Effector CD4-positive, alpha-beta T cell (primary cell): Measurements from ENCODE around the gene ANKS1B.

Source experiments
- DNase-seq: peaks from one replicate; pipeline ENCODE4 v3.0.0-alpha.2; 2020

Gene ANKS1B

DNA sequence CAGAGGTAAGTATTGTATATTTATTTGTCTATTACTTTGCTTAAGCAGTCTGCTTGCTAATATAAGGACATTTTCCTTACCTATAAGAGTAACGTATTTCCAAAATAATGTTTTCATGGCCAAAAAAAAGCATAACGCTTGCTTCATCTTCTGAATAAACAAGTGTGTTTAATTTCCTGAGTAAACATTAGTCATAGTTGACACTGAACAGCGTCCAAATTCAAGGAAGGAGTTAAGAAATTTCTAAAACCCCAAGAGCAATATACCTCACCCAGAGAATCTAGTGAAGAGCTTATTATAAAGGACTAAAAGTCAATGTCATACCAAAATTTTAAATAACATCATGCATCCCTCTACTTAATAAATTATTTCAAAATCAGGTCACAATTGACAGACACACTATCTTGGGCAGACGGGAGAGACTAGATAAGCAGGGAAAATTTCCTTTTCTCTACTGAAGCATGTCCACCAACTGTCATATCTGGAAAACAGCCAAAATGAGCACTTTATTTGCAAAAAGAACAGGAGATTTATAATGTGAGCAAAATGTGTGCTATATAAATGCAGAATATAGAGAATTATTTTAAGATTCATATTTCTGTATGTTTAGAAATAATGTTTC, 25.1 kb downstream of the ANKS1B start:
- DNase-seq: no peak

GRCh38 chr12:99957866-99958466, 26.8 kb downstream of the ANKS1B start:
- DNase-seq: no peak

DNA sequence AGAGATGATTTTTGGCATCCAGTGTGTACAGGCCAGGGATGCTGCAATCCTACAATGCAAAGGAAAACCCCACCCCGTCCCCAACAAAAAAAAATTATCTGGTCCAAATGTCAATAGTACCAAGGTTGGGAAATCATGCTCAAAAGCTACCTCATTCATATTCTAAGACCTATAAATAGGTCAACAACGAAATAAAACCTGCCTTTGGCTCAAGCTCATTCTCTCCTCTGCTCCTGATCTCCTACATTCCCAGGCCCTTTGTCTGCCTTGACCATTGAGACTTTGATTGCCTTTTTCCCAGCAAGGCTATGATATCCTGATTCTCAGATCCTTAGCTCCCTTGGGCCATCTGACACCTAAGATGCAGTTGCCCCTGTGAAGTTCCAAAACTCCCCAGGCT, 30.0 kb downstream of the ANKS1B start:
- DNase-seq: no peak

- DNase-seq: no peak
These were observed 36.4 kb downstream of the ANKS1B start for GRCh38 chr12:99948370-99948769.

- DNase-seq: no peak
These were observed 38.6 kb downstream of the ANKS1B start for GRCh38 chr12:99946131-99946530.

DNA sequence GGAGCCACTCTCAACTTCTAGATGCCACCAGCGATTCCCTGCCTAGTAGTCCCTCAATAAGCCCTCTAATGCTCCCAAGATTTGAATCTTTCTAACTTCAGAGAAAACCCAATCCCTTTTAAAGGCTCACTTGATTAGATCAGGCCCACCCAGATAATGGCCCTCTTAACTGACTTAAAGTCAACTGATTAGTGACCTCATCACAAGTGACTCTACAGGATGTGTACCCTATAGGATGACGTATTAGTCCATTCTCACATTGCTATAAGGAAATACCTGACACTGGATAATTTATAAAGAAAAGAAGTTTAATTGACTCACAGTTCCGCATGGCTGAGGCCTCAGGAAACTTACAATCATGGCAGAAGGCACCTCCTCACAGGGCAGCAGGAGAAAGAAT, 49.1 kb downstream of the ANKS1B start:
- DNase-seq: no peak

GRCh38 chr12:99926511-99927169, 58.1 kb downstream of the ANKS1B start:
- no peak for DNase-seq

DNA sequence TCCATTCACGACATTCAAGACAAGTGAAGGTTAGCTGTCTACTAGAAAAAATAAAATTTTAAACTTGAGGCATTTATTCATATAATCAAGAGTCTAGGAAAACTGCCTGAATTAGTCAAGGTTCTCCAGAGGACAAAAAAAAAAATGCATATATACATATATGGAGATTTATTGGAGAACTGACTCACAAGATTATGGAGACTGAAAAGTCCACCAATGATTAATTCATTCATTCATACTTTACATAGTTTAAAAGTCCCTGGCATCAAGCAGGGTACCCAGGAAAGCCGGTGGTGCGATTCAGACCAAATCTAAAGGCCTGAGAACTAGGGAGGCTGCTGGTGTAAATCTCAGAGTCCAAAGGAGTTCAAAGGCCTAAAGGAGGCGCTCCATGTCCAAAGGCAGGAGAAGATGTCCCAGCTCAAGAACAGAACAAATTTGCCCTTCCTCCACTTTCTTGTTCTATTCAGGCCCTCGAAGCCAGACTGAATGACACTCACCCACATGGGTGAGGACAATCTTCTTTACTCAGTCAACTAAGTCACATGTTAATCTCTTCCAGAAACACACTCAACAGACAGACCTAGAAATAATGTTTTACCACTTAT, 64.3 kb downstream of the ANKS1B start:
- no peak for DNase-seq

GRCh38 chr12:99917711-99918402, 66.9 kb downstream of the ANKS1B start:
- DNase-seq: no peak

DNA sequence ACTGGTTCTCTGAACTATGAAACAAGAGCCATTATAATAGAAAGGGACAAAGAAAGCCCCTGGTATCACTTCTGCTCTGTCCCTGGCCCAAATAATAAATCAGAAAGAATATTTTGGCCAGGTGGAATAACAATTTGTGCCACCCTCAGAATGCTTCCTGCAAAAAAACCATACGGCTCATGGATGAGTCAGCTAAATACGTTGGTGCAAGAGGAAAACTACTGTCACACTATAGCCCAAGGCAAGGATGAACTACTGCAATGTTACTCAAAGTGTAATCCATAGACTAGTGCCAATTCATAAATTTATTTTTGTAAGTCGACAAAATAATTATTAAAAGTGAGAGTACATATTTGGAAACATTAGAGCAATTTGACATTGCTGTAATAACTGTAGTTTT, 68.2 kb downstream of the ANKS1B start:
- no peak for DNase-seq

GRCh38 chr12:99915251-99916082, 69.3 kb downstream of the ANKS1B start:
- no peak for DNase-seq

DNA sequence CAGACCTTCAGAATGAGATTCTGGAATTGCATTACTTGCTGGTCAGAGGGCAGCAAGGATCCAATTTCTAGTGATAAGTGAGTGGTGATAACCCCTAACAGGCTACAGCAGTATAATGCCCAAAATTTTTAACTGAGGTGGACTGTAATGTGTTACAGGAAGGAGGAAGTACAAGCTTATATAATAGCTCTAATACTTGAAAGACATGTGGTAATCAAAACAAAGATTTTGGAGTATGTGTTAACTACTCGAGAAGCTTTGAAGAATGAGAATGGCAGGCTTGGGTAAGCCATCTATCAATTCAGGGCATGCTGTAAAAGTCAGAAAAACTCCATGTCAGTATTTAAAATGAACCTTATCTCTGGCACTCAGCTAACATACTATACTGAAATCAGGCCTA, 70.5 kb downstream of the ANKS1B start:
- DNase-seq: no peak

GRCh38 chr12:99911967-99912366, 72.8 kb downstream of the ANKS1B start:
- DNase-seq: no peak

DNA sequence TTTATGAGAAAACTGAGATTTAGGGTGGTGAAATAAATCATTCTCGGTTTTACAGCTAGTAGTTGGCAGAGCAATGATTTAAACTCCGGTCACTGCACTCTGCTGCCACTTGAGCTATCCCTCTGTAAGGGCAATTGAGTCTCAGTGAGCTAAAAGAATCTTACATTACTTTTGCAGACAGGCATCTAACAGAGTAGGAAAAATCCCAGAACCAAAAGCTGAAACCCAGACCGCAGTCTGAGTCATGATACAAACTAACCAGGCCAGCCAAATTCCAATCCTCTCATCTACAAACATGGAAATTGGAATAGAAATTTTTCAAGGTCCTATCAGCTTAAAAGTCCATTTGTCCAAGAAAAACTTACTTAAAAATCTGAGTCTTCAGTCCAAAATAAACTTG, 73.7 kb downstream of the ANKS1B start:
- DNase-seq: no peak

- no peak for DNase-seq
These were observed 74.4 kb downstream of the ANKS1B start for GRCh38 chr12:99910342-99910741.

- DNase-seq: no peak
These were observed 77.8 kb downstream of the ANKS1B start for GRCh38 chr12:99906786-99907579.

DNA sequence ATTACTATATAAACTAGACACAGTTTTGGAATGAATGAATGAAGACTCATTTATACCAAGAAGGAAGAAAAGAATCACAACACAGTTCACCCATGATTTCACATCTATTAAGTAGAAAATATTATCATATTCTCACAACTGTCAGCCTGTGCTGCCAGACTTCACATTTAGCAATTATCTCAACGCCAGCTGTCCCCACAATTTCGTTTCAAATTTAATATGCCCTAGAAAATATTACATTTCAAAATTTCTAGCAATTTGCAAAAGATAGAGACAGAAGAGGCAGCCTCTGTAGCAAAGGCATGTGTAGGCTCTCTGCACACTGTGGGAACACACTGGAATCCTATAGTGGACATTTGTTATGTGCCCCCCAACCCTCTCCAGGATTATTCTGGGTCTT, 83.6 kb downstream of the ANKS1B start:
- no peak for DNase-seq

GRCh38 chr12:99898645-99899044, 86.1 kb downstream of the ANKS1B start:
- no peak for DNase-seq

GRCh38 chr12:99879439-99879838, 105.3 kb downstream of the ANKS1B start:
- no peak for DNase-seq

DNA sequence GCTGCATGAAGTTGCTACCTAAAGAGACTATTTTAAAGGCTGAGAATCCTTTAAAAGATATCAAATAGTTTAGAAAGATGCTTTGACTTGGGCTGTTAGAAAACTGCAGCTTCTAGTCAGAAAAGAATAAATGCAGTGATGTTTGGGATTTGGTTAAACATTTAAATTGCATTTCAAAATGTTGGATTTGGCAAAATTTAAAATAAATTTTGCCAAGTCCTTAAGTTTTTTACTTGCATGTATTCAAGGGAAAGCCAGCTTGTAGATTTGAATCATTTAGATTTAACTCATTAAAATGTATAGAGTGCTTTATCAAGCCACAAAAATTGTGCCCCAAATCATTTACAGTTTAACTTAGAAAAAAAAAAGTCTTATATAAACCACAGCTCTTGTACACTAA, 109.7 kb downstream of the ANKS1B start:
- DNase-seq: no peak

DNA sequence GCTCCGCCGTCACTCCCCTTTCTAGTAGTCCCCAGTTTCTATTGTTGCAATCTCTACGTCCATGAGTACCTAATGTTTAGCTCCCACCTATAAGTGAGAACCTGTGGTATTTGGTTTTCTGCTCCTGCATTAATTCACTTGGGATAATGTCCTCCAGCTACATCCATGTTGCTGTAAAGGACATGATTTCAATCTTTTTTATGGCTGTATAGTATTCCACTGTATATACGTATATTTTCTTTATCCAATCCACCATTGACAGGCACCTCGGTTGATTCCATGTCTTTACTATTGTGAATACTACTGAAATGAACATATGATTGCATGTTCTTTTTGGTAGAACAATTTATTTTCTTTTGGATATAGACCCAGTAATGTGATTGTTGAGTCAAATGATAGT, 114.7 kb downstream of the ANKS1B start:
- DNase-seq: no peak

- DNase-seq: no peak
These were observed 123.0 kb downstream of the ANKS1B start for GRCh38 chr12:99861731-99862130.
